GM23338 (cell line): ENCODE data around the gene PBX3. TPM values are rescaled to one million over a fixed set of nuclear protein-coding genes. Genes with fewer than 3 reads are reported as not detected.

ENCODE experiments used
- ATAC-seq: fragments of 200-7000 bp; cut with Tn5 transposase; 3 replicates; pipeline ENCODE4 v1.9.1; 2020
- DNase-seq: peaks from one replicate; pipeline ENCODE4 v3.0.0-alpha.2; 2015; ENCODE audit warnings: low spot score
- H2AFZ ChIP-seq: fragments of 200-600 bp; sonication (generic); 2 replicates; pipeline ENCODE4 v1.8.0; 2016; ENCODE audit warnings: antibody characterized with exemption, mild to moderate bottlenecking, moderate library complexity
- H3F3A ChIP-seq: fragments of 200-600 bp; sonication (generic); replicated peaks from 2 replicates; pipeline ENCODE4 v1.8.0; 2017; ENCODE audit warnings: antibody characterized with exemption, mixed run types, low read depth
- H3K27ac ChIP-seq: fragments of 200-600 bp; sonication (generic); 2 replicates; pipeline ENCODE4 v1.6.1; 2016; ENCODE audit warnings: low read depth
- H3K27me3 ChIP-seq: fragments of 200-600 bp; sonication (generic); 2 replicates; pipeline ENCODE4 v1.8.0; 2016; ENCODE audit warnings: mild to moderate bottlenecking, mixed run types, moderate library complexity; ENCODE audit not compliant: insufficient read depth
- H3K36me3 ChIP-seq: fragments of 200-600 bp; sonication (generic); 2 replicates; pipeline ENCODE4 v1.8.0; 2016; ENCODE audit warnings: mild to moderate bottlenecking; ENCODE audit not compliant: insufficient read depth
- H3K4me1 ChIP-seq: fragments of 200-600 bp; sonication (generic); 2 replicates; pipeline ENCODE4 v1.8.0; 2016; ENCODE audit warnings: mild to moderate bottlenecking, moderate library complexity; ENCODE audit not compliant: insufficient read depth
- H3K4me2 ChIP-seq: fragments of 200-600 bp; sonication (generic); 2 replicates; pipeline ENCODE4 v1.7.1; 2017; ENCODE audit warnings: mixed run types
- H3K4me3 ChIP-seq: fragments of 200-600 bp; sonication (generic); 2 replicates; pipeline ENCODE4 v1.6.1; 2016; ENCODE audit warnings: mixed run types
- H3K79me2 ChIP-seq: fragments of 200-600 bp; sonication (generic); replicated peaks from 2 replicates; pipeline ENCODE4 v1.8.0; 2017; ENCODE audit warnings: mild to moderate bottlenecking; ENCODE audit not compliant: insufficient read depth
- H3K9me2 ChIP-seq: fragments of 200-600 bp; sonication (generic); 2 replicates; pipeline ENCODE4 v1.8.0; 2017; ENCODE audit not compliant: insufficient read depth
- H4K20me1 ChIP-seq: fragments of 200-600 bp; sonication (generic); replicated peaks from 2 replicates; pipeline ENCODE4 v1.8.0; 2017; ENCODE audit warnings: mild to moderate bottlenecking; ENCODE audit not compliant: insufficient read depth
- H3K27ac Mint-ChIP-seq: 2 replicates; pipeline ENCODE4 v1.8.0; 2020; ENCODE audit warnings: inconsistent platforms, mild to moderate bottlenecking, moderate library complexity, mixed read lengths
- H3K27me3 Mint-ChIP-seq: 3 replicates; pipeline ENCODE4 v1.8.0; 2022; ENCODE audit warnings: low read depth, mild to moderate bottlenecking, moderate library complexity, mixed read lengths, inconsistent platforms; ENCODE audit not compliant: insufficient read depth, poor library complexity
- H3K36me3 Mint-ChIP-seq: 3 replicates; pipeline ENCODE4 v1.8.0; 2021; ENCODE audit warnings: low read depth, mild to moderate bottlenecking, inconsistent platforms, moderate library complexity, mixed read lengths
- H3K4me1 Mint-ChIP-seq: 3 replicates; pipeline ENCODE4 v1.8.0; 2020; ENCODE audit warnings: mild to moderate bottlenecking, inconsistent platforms, mixed read lengths
- H3K4me3 Mint-ChIP-seq: 3 replicates; pipeline ENCODE4 v1.8.0; 2021; ENCODE audit warnings: moderate library complexity, mild to moderate bottlenecking, inconsistent platforms, mixed read lengths
- H3K9me3 Mint-ChIP-seq: 3 replicates; pipeline ENCODE4 v1.8.0; 2020; ENCODE audit warnings: moderate library complexity, mild to moderate bottlenecking, inconsistent platforms, mixed read lengths
- CREB1 ChIP-seq: fragments of 250-450 bp; sonication (Bioruptor Pico); IDR thresholded peaks from 2 replicates; pipeline ENCODE4 v1.5.0; 2020; ENCODE audit warnings: low read depth, mild to moderate bottlenecking, moderate library complexity
- EZH2 ChIP-seq: fragments of 200-600 bp; sonication (generic); IDR thresholded peaks from one replicate; pipeline ENCODE4 v1.8.0; 2017; ENCODE audit warnings: antibody characterized with exemption, mild to moderate bottlenecking, low read depth; ENCODE audit not compliant: unreplicated experiment
- EZH2phosphoT487 ChIP-seq: fragments of 200-600 bp; sonication (generic); IDR thresholded peaks from one replicate; pipeline ENCODE4 v1.8.1; 2018; ENCODE audit warnings: antibody characterized with exemption; ENCODE audit not compliant: unreplicated experiment
- NANOG ChIP-seq: IDR thresholded peaks from 2 replicates; pipeline ENCODE4 v1.6.1; 2016; ENCODE audit warnings: antibody characterized with exemption, borderline replicate concordance
- REST ChIP-seq: IDR thresholded peaks from one replicate; pipeline ENCODE4 v1.6.1; 2018; ENCODE audit warnings: antibody characterized with exemption; ENCODE audit not compliant: unreplicated experiment
- STAT1 ChIP-seq: IDR thresholded peaks from one replicate; pipeline ENCODE4 v1.6.1; 2016; ENCODE audit warnings: antibody characterized with exemption; ENCODE audit not compliant: unreplicated experiment
- ZNF114 ChIP-seq: fragments of 250-450 bp; sonication (Bioruptor Pico); IDR thresholded peaks from 2 replicates; pipeline ENCODE4 v1.5.0; 2020; ENCODE audit warnings: mild to moderate bottlenecking, moderate library complexity
- ZNF331 ChIP-seq: fragments of 250-450 bp; sonication (Bioruptor Pico); IDR thresholded peaks from 2 replicates; pipeline ENCODE4 v1.5.0; 2020; ENCODE audit warnings: low read depth, mild to moderate bottlenecking, moderate library complexity
- ZNF462 ChIP-seq: fragments of 250-450 bp; sonication (Bioruptor Pico); IDR thresholded peaks from 2 replicates; pipeline ENCODE4 v1.5.0; 2020; ENCODE audit warnings: mild to moderate bottlenecking, moderate library complexity
- polyA plus RNA-seq: library from polyadenylated mRNA; unstranded; fragments of >200 nt; fragmentation: Nextera tagmentation; extraction: Ambion mirVana; gene quantifications from 2 replicates; pipeline ENCODE4 v1.2.1, GENCODE V29; 2016
- total RNA-seq: library from RNA; depleted of rRNA; stranded (reverse); fragments of >200 nt; shearing (Covaris generic); gene quantifications from 2 replicates; pipeline ENCODE4 v1.2.3, GENCODE V29; 2014
- TF ChIP-seq, protein P1 (sequence below), 2 experiments: fragments of 200-600 bp in 1 of 2; sonication (generic) in 1 of 2; conservative IDR thresholded peaks; 2 replicates each; pipeline versions ENCODE4 v1.5.1 to v1.6.1; 2016 to 2017; ENCODE audit warnings: antibody characterized with exemption in 2 of 2, low read depth in 2 of 2, mild to moderate bottlenecking in 2 of 2, moderate library complexity in 1 of 2
- TF ChIP-seq, protein P2 (sequence below): IDR thresholded peaks from 2 replicates; pipeline ENCODE4 v1.6.1; 2016; ENCODE audit warnings: antibody characterized with exemption

Gene PBX3
- total and polyA plus RNA-seq, 2 experiments from 2014 or later: 28.9 to 50.5 TPM

GRCh38 chr9:125979383-125979782, 232.2 kb downstream of the PBX3 start:
- H3F3A ChIP-seq: no peaks in the 10 kb centered on the region
- TF ChIP-seq ZNF331 (CRISPR knock-in tag): no peak
- no peak for TF ChIP-seq STAT1
- TF ChIP-seq ZNF114 (CRISPR knock-in tag): no peak
- TF ChIP-seq EZH2: no peak
- TF ChIP-seq, protein P1, sequence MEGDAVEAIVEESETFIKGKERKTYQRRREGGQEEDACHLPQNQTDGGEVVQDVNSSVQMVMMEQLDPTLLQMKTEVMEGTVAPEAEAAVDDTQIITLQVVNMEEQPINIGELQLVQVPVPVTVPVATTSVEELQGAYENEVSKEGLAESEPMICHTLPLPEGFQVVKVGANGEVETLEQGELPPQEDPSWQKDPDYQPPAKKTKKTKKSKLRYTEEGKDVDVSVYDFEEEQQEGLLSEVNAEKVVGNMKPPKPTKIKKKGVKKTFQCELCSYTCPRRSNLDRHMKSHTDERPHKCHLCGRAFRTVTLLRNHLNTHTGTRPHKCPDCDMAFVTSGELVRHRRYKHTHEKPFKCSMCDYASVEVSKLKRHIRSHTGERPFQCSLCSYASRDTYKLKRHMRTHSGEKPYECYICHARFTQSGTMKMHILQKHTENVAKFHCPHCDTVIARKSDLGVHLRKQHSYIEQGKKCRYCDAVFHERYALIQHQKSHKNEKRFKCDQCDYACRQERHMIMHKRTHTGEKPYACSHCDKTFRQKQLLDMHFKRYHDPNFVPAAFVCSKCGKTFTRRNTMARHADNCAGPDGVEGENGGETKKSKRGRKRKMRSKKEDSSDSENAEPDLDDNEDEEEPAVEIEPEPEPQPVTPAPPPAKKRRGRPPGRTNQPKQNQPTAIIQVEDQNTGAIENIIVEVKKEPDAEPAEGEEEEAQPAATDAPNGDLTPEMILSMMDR (conservative IDR thresholded peaks at IDR 0.05; ENCODE audit: low read depth in 2 of 2): no peak
- no peak for TF ChIP-seq NANOG
- no peak for TF ChIP-seq REST
- TF ChIP-seq EZH2phosphoT487: no peak
- TF ChIP-seq ZNF462 (CRISPR knock-in tag): no peak
- TF ChIP-seq CREB1 (CRISPR knock-in tag): no peak
- TF ChIP-seq, protein P2, sequence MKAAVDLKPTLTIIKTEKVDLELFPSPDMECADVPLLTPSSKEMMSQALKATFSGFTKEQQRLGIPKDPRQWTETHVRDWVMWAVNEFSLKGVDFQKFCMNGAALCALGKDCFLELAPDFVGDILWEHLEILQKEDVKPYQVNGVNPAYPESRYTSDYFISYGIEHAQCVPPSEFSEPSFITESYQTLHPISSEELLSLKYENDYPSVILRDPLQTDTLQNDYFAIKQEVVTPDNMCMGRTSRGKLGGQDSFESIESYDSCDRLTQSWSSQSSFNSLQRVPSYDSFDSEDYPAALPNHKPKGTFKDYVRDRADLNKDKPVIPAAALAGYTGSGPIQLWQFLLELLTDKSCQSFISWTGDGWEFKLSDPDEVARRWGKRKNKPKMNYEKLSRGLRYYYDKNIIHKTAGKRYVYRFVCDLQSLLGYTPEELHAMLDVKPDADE: no peak
- Mint-ChIP-seq H3K9me3 (peaks cover 37% of the 10 kb centered on the region; the same call in 2 of the 3 replicates), H3K27ac (no peak overlapping the region), H3K4me1 (no peaks in the 10 kb centered on the region), H3K4me3 (no peak overlapping the region), H3K36me3 (peaks cover 18% of the 10 kb centered on the region; the same call in 2 of the 3 replicates), H3K27me3 (peaks cover 6% of the 10 kb centered on the region)
- no peak overlapping the region for H2AFZ ChIP-seq
- no peak for ATAC-seq
- H3K79me2 ChIP-seq: no peaks in the 10 kb centered on the region
- H3K4me3 ChIP-seq: no peak overlapping the region
- no peaks in the 10 kb centered on the region for H3K27me3 ChIP-seq
- H3K4me2 ChIP-seq: no peak overlapping the region
- DNase-seq: no peak
- H4K20me1 ChIP-seq: no peaks in the 10 kb centered on the region
- no peak overlapping the region for H3K27ac ChIP-seq
- H3K4me1 ChIP-seq: no peaks in the 10 kb centered on the region
- H3K36me3 ChIP-seq: peaks cover 5% of the 10 kb centered on the region; the same call in 1 of the 2 replicates
- no peaks in the 10 kb centered on the region for H3K9me2 ChIP-seq
